ENCODE data around the gene EHMT1. TPM values are rescaled to one million over a fixed set of nuclear protein-coding genes. Genes with fewer than 3 reads are reported as not detected.

Gene EHMT1
- total RNA-seq, 1 experiment from 2014 or later: 112 TPM

- no peak overlapping the region for H3K27ac ChIP-seq (ENCODE audit: insufficient read length, low read depth, low read length)
Observed at GRCh38 chr9:137764981-137765380, 146.2 kb downstream of the EHMT1 start.

More at GRCh38 chr9:137764981-137765380, 146.2 kb downstream of the EHMT1 start:
- H3K4me2 ChIP-seq (ENCODE audit: insufficient read depth, insufficient read length, low read length): no peak overlapping the region
- no peaks in the 10 kb centered on the region for H3K79me2 ChIP-seq (ENCODE audit: insufficient read depth, low read length)
- no peaks in the 10 kb centered on the region for H3K27me3 ChIP-seq (ENCODE audit: insufficient read depth, low read length)
- no peak overlapping the region for H2BK120ac ChIP-seq (ENCODE audit: low read depth, low read length, poor library complexity, severe bottlenecking)
- H3K23ac ChIP-seq (ENCODE audit: insufficient read length, low read depth, low read length): no peak overlapping the region
- no peak for TF ChIP-seq CTCF (conservative IDR thresholded peaks at IDR 0.05)
- H4K5ac ChIP-seq (ENCODE audit: insufficient read length, low read depth, low read length): no peak overlapping the region
- H3K9me3 ChIP-seq (ENCODE audit: control insufficient read depth, low read depth, low read length): no peaks in the 10 kb centered on the region
- no peak for DNase-seq
- peaks cover 2 to 8% of the 10 kb centered on the region in 2 experiments; a peak in 4 of 5 replicates for H3K9me3 Mint-ChIP-seq
- no peak overlapping the region for H4K8ac ChIP-seq (replicated peaks; ENCODE audit: insufficient read length, low read depth, low read length)
- H2BK15ac ChIP-seq (ENCODE audit: low read depth, low read length): no peak overlapping the region
- no peak overlapping the region for H3K4ac ChIP-seq (ENCODE audit: low read depth, low read length)
- no peaks in the 10 kb centered on the region; the same call in 1 of the 2 replicates for H3K27me3 Mint-ChIP-seq (ENCODE audit: low read depth)
- H3T11ph ChIP-seq (ENCODE audit: low read length): no peak overlapping the region
- no peak overlapping the region for H3K27ac Mint-ChIP-seq
- no peak overlapping the region for H3K9ac ChIP-seq (ENCODE audit: extremely low read depth, insufficient read length, low read length)
- H3K36me3 Mint-ChIP-seq (ENCODE audit: insufficient read depth in 1 of 3, low read depth in 3 of 3): peaks cover 43 to 74% (median 73%) of the 10 kb centered on the region in 3 experiments; a peak in 6 of 7 replicates
- no peak overlapping the region for H3K4me3 Mint-ChIP-seq
- no peaks in the 10 kb centered on the region for H3K79me1 ChIP-seq (ENCODE audit: insufficient read depth, low read depth, low read length, poor library complexity, severe bottlenecking)
- H4K91ac ChIP-seq (ENCODE audit: insufficient read length, low read depth, low read length): no peak overlapping the region
- H2AK5ac ChIP-seq (ENCODE audit: insufficient read length, low read length): no peak overlapping the region
- H2AFZ ChIP-seq (ENCODE audit: low read length): no peak overlapping the region
- H3K56ac ChIP-seq (ENCODE audit: insufficient read length, low read depth, low read length): no peak overlapping the region
- H2BK5ac ChIP-seq (ENCODE audit: insufficient read length, low read length): no peak overlapping the region
- H3K23me2 ChIP-seq (ENCODE audit: insufficient read length, low read depth, low read length, poor library complexity, severe bottlenecking): no peaks in the 10 kb centered on the region
- no peak overlapping the region for H2BK12ac ChIP-seq (ENCODE audit: insufficient read length, low read depth, low read length)
- H3K4me1 ChIP-seq (ENCODE audit: insufficient read depth, low read length): no peaks in the 10 kb centered on the region
- no peak overlapping the region for H3K18ac ChIP-seq (ENCODE audit: insufficient read length, low read depth, low read length)
- no peaks in the 10 kb centered on the region for H4K20me1 ChIP-seq (ENCODE audit: control insufficient read depth, insufficient read depth, insufficient read length)
- no CpG with 5 or more reads among the region's 13 CpGs for WGBS (ENCODE audit: extremely low coverage, insufficient read length, low lambda C conversion rate)
- no peak overlapping the region for H2BK20ac ChIP-seq (ENCODE audit: low read depth, low read length, poor library complexity, severe bottlenecking)
- H3K4me1 Mint-ChIP-seq: no peaks in the 10 kb centered on the region
- no peak overlapping the region for H3K14ac ChIP-seq (ENCODE audit: insufficient read depth, low read length)

Data from H9 (cell line).